Rectal smooth muscle tissue (tissue), 1 donor: Measurements from ENCODE around the gene MFSD12.

Experiments
- H3K27ac ChIP-seq: one replicate; pipeline ENCODE4 v1.7.0; 2013; ENCODE audit warnings: low read depth, low read length, inconsistent platforms
- H3K27me3 ChIP-seq: one replicate; pipeline ENCODE4 v1.7.0; 2013; ENCODE audit warnings: low read length; ENCODE audit not compliant: control insufficient read depth, insufficient read depth
- H3K36me3 ChIP-seq: one replicate; pipeline ENCODE4 v1.7.0; 2013; ENCODE audit warnings: low read length; ENCODE audit not compliant: control insufficient read depth, insufficient read depth
- H3K4me1 ChIP-seq: one replicate; pipeline ENCODE4 v1.7.0; 2013; ENCODE audit warnings: low read length; ENCODE audit not compliant: control insufficient read depth, insufficient read depth
- H3K4me3 ChIP-seq: one replicate; pipeline ENCODE4 v1.7.0; 2013; ENCODE audit warnings: low read length
- H3K9ac ChIP-seq: one replicate; pipeline ENCODE4 v1.7.0; 2013; ENCODE audit warnings: low read length

Gene MFSD12

GRCh38 chr19:3547301-3547731 is 10.1 kb downstream of the MFSD12 start:
- Histone ChIP-seq H3K27me3 (no peaks in the 10 kb centered on the region), H3K4me3 (no peak overlapping the region), H3K27ac (no peak overlapping the region), H3K4me1 (no peaks in the 10 kb centered on the region), H3K36me3 (peaks cover 2% of the 10 kb centered on the region), H3K9ac (no peak overlapping the region)

GRCh38 chr19:3546119-3546518 is 11.3 kb downstream of the MFSD12 start:
- Histone ChIP-seq H3K4me3 (no peak overlapping the region), H3K36me3 (peaks cover 2% of the 10 kb centered on the region), H3K4me1 (no peaks in the 10 kb centered on the region), H3K9ac (no peak overlapping the region), H3K27ac (no peak overlapping the region), H3K27me3 (no peaks in the 10 kb centered on the region)

- Histone ChIP-seq H3K36me3 (peaks cover under 1% of the 10 kb centered on the region), H3K4me3 (no peak overlapping the region), H3K4me1 (no peaks in the 10 kb centered on the region), H3K9ac (no peak overlapping the region), H3K27ac (no peak overlapping the region), H3K27me3 (no peaks in the 10 kb centered on the region)
Observed at GRCh38 chr19:3545669-3546034, 11.7 kb downstream of the MFSD12 start.

- no peaks in the 10 kb centered on the region for H3K27me3 ChIP-seq
- no peak overlapping the region for H3K4me3 ChIP-seq
- no peak overlapping the region for H3K9ac ChIP-seq
- H3K36me3 ChIP-seq = no peaks in the 10 kb centered on the region
- H3K4me1 ChIP-seq = no peaks in the 10 kb centered on the region
- H3K27ac ChIP-seq = no peak overlapping the region
Observed at GRCh38 chr19:3544742-3545668, 12.4 kb downstream of the MFSD12 start.

GRCh38 chr19:3544058-3544376 is 13.4 kb downstream of the MFSD12 start:
- Histone ChIP-seq H3K36me3 (no peaks in the 10 kb centered on the region), H3K27me3 (no peaks in the 10 kb centered on the region), H3K9ac (no peak overlapping the region), H3K4me3 (no peak overlapping the region), H3K27ac (no peak overlapping the region), H3K4me1 (no peaks in the 10 kb centered on the region)

- H3K27ac ChIP-seq = no peak overlapping the region
- no peak overlapping the region for H3K4me3 ChIP-seq
- H3K9ac ChIP-seq = no peak overlapping the region
- H3K4me1 ChIP-seq = no peaks in the 10 kb centered on the region
- no peaks in the 10 kb centered on the region for H3K27me3 ChIP-seq
- H3K36me3 ChIP-seq = peaks cover 4% of the 10 kb centered on the region
Observed at GRCh38 chr19:3543150-3544057, 14.0 kb downstream of the MFSD12 start.

- Histone ChIP-seq H3K4me3 (no peak overlapping the region), H3K9ac (no peak overlapping the region), H3K27ac (no peak overlapping the region), H3K36me3 (peaks cover 10% of the 10 kb centered on the region), H3K27me3 (no peaks in the 10 kb centered on the region), H3K4me1 (no peaks in the 10 kb centered on the region)
Observed at GRCh38 chr19:3539756-3540118, 17.6 kb downstream of the MFSD12 start.

GRCh38 chr19:3538965-3539755 is 18.2 kb downstream of the MFSD12 start, which contains the start of gene TEKTIP1:
TSS of gene TEKTIP1 (plus strand) at chr19:3539174. CDS start at chr19:3539178, 4 bp downstream.
- Histone ChIP-seq H3K4me3 (no peak within 1 kb of the TSS), H3K36me3 (peaks cover 15% of the 10 kb centered on the region), H3K9ac (no peak within 1 kb of the TSS), H3K4me1 (no peaks in the 10 kb centered on the region), H3K27me3 (no peaks in the 10 kb centered on the region), H3K27ac (no peak within 1 kb of the TSS)

GRCh38 chr19:3538258-3538929 is 19.0 kb downstream of the MFSD12 start:
- no peaks in the 10 kb centered on the region for H3K4me1 ChIP-seq
- H3K4me3 ChIP-seq = no peak overlapping the region
- no peak overlapping the region for H3K9ac ChIP-seq
- no peak overlapping the region for H3K27ac ChIP-seq
- peaks cover 20% of the 10 kb centered on the region for H3K36me3 ChIP-seq
- H3K27me3 ChIP-seq = no peaks in the 10 kb centered on the region

GRCh38 chr19:3537438-3538240 is 19.7 kb downstream of the MFSD12 start:
- no peaks in the 10 kb centered on the region for H3K27me3 ChIP-seq
- no peaks in the 10 kb centered on the region for H3K4me1 ChIP-seq
- H3K36me3 ChIP-seq = peaks cover 26% of the 10 kb centered on the region
- H3K27ac ChIP-seq = no peak overlapping the region
- H3K9ac ChIP-seq = no peak overlapping the region
- no peak overlapping the region for H3K4me3 ChIP-seq

GRCh38 chr19:3537101-3537437 is 20.3 kb downstream of the MFSD12 start:
- no peak overlapping the region for H3K27ac ChIP-seq
- H3K36me3 ChIP-seq = peaks cover 28% of the 10 kb centered on the region
- H3K4me3 ChIP-seq = no peak overlapping the region
- H3K9ac ChIP-seq = no peak overlapping the region
- no peaks in the 10 kb centered on the region for H3K27me3 ChIP-seq
- no peaks in the 10 kb centered on the region for H3K4me1 ChIP-seq
